Stimulated activated CD8-positive, alpha-beta memory T cell treated with anti-CD3 and anti-CD28 coated beads, Interleukin-15, amount 100 ng/mL, for 24 hours (primary cell): ENCODE measurements around the gene LIG4.

ENCODE experiments used
- DNase-seq: peaks from one replicate; pipeline ENCODE4 v3.0.0-alpha.2; 2020; ENCODE audit warnings: low read depth

LIG4 gene

GRCh38 chr13:108194435-108194936 is 20.9 kb downstream of the LIG4 start:
- no peak for DNase-seq

- no peak for DNase-seq
Observed at GRCh38 chr13:108193806-108194205, 21.5 kb downstream of the LIG4 start.

- no peak for DNase-seq
Observed at GRCh38 chr13:108190897-108191296, 24.4 kb downstream of the LIG4 start.

- DNase-seq = no peak
Observed at GRCh38 chr13:108188260-108188659, 27.1 kb downstream of the LIG4 start.

GRCh38 chr13:108185223-108185622 is 30.1 kb downstream of the LIG4 start:
- DNase-seq = no peak

- DNase-seq = no peak
Observed at GRCh38 chr13:108182652-108183051, 32.7 kb downstream of the LIG4 start.

GRCh38 chr13:108178078-108178477 is 37.3 kb downstream of the LIG4 start:
- no peak for DNase-seq

GRCh38 chr13:108176685-108177274 is 38.6 kb downstream of the LIG4 start:
- DNase-seq = peak; percentile 13

GRCh38 chr13:108168929-108169328 is 46.4 kb downstream of the LIG4 start:
- no peak for DNase-seq

- DNase-seq = no peak
Observed at GRCh38 chr13:108166078-108166477, 49.3 kb downstream of the LIG4 start.

GRCh38 chr13:108158746-108159145 is 56.6 kb downstream of the LIG4 start:
- no peak for DNase-seq
